Left kidney (tissue), 8 donors: ENCODE measurements around the gene RPE. TPM values are rescaled to one million over a fixed set of nuclear protein-coding genes. Genes with fewer than 3 reads are reported as not detected.

Source experiments
- DNase-seq: peaks from one replicate; pipeline ENCODE4 v3.0.0-alpha.2; 2013
- long read RNA-seq, 8 donors: transcript quantifications; one replicate each; lab custom pipeline, GENCODE V29; 2026
- polyA plus RNA-seq: library from polyadenylated mRNA; unstranded; fragments of 120-200 nt; gene quantifications from one replicate; pipeline ENCODE4 v1.2.1, GENCODE V29; 2013; ENCODE audit not compliant: insufficient read length

RPE gene
- 67.2 TPM for polyA plus RNA-seq
- long read RNA-seq, donor 1, transcript RPE-202 (6 exons, 2,569 nt) = major isoform, 26 of 29 reads
- long read RNA-seq, donor 1, partial matches to known transcripts = 0 of 29 reads
- long read RNA-seq, donor 1, other reads (novel, unspliced or antisense) = 0 of 29 reads
- long read RNA-seq, donor 2, transcript RPE-202 (6 exons, 2,569 nt) = major isoform, 21 of 41 reads
- long read RNA-seq, donor 2, partial matches to known transcripts = 8 of 41 reads
- long read RNA-seq, donor 2, other reads (novel, unspliced or antisense) = 6 of 41 reads
- long read RNA-seq, donor 3, transcript RPE-202 (6 exons, 2,569 nt) = major isoform, 9 of 11 reads
- long read RNA-seq, donor 3, partial matches to known transcripts = 0 of 11 reads
- long read RNA-seq, donor 3, other reads (novel, unspliced or antisense) = 0 of 11 reads
- long read RNA-seq, donor 4 = 0 reads
- long read RNA-seq, donor 5, transcript RPE-202 (6 exons, 2,569 nt) = major isoform, 24 of 25 reads
- long read RNA-seq, donor 5, partial matches to known transcripts = 0 of 25 reads
- long read RNA-seq, donor 5, other reads (novel, unspliced or antisense) = 0 of 25 reads
- long read RNA-seq, donor 6, transcript RPE-202 (6 exons, 2,569 nt) = major isoform, 18 of 20 reads
- long read RNA-seq, donor 6, partial matches to known transcripts = 0 of 20 reads
- long read RNA-seq, donor 6, other reads (novel, unspliced or antisense) = 0 of 20 reads
- long read RNA-seq, donor 7, transcript RPE-202 (6 exons, 2,569 nt) = major isoform, 15 of 43 reads
- long read RNA-seq, donor 7, partial matches to known transcripts = 21 of 43 reads
- long read RNA-seq, donor 7, other reads (novel, unspliced or antisense) = 0 of 43 reads
- long read RNA-seq, donor 8, transcript RPE-202 (6 exons, 2,569 nt) = major isoform, 9 of 18 reads
- long read RNA-seq, donor 8, partial matches to known transcripts = 6 of 18 reads
- long read RNA-seq, donor 8, other reads (novel, unspliced or antisense) = 0 of 18 reads

GRCh38 chr2:210002158-210003157 is at the start of gene RPE:
TSS of gene RPE (plus strand) at chr2:210002638. CDS start at chr2:210002662, 24 bp downstream.
- peak; percentile 95 for DNase-seq

DNA sequence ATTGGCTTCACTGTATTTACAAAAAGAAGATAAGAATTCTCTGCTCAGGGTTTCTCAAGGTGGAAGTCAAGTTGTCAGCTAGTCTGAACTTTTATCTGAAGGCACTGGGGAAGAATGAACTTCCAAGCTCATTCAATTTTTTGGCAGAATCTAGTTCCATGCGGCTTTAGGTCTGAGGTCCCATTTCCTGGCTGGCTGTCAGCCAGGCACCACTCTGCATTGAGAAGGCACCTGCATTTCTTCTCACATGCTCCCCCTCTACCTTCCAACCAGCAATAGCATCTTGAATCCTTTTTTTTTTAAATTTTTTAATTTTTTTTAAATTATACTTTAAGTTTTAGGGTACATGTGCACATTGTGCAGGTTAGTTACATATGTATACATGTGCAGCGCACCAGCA is 46.2 kb upstream of the RPE start:
- DNase-seq = no peak

DNA sequence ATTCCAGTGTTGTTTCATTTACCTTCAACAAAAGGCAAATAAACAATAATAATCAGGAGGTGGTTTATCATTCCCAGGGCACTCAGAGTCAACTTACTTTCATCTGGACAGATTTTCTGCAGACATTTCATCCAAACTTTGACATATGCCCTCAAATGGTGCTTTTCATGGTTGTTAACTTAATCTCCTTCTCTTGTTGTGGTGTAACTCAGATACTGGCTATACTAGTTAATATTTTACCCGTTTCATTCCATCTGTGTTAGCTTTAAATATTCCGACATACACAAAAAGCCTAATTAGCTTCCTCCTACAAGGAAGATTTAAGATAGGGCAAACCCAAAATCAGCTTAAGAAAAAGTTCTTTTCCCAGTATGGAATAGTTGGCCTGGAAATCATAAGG is 44.4 kb upstream of the RPE start:
- no peak for DNase-seq

DNA sequence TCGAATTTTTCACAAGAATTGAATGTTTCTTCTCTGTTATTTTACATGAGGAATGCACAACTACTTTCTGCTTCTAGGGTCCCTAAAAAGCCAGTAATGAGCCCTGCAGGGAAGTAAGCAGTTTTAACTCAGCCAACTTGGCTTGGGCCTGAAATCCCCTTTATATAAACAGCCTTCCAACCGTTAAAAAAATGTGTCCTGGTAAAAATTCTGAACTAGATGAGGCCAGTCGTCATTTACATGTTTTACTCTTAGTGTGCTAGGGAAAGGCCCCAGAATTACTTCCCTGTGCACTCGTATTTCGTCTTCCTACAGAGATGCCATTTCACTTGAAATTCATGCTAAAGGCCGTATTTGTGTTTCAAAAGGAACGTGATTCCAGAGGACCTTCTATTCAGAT is 42.4 kb upstream of the RPE start:
- no peak for DNase-seq

DNA sequence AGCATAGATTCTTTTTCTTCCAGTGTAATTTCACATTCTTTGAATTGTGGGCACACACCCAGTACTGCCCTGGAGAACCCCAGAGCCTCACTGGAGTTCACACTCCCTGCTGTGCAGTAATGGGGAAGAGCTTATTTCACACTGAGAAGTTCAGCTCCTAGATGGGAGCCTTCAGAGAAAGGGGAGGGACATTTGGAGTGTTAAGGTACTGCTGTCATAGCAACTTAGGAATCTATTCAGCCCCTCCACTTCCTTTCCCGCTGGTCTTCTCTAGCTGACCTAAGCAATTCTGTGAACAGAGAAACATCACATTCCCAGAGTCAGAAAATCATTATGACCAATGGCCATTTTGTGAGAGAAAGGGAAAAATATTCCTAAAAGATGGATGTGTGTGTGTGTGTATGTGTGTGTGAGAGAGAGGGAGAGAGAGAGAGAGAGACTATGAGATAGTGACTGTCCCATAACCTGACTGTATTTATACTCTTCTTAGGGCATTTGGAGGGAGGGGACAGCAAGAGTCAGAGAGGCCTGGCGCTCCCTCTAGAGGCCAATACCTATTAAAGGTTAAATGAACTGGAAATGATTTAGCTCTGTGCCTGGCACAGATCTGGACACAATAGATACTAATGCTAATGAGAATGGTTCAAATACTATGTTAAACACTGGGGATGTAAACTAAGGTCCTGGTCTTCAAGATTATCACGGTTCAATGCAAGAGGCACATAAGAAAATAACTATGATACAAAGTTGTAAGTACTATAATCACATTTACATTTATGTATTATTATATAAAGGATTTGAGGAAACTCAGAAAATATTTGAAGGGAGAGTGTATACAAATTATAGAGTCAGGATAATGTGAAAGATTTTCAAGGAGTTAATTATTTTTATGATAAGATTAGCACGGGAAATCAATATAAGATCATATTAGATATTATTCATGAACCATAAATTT is 41.5 kb upstream of the RPE start:
- DNase-seq = peak; percentile 52

DNA sequence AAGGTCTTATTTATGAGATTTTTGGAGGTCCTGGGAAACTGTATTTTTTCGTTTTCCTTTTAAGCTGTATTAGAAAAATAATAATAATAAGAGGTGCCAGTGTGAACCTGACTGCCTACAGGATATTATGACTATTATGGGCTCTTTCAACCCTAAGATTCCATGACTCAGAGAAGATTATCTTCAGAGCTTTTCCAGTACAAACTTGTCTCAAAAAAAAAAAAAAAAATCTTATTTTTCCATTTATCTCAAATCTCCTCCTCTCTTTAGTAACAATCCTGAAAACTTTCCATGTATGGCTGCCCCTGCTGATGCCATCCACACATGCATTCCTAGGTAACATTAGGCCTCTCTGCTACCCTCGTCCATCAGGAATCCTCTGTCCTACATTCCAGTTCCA is 36.7 kb upstream of the RPE start:
- no peak for DNase-seq

- no peak for DNase-seq
Observed at GRCh38 chr2:209969692-209970091, 32.7 kb upstream of the RPE start.

- DNase-seq = no peak
Observed at GRCh38 chr2:209970271-209970670, 32.2 kb upstream of the RPE start.

GRCh38 chr2:209970711-209971110 is 31.7 kb upstream of the RPE start:
- DNase-seq = no peak

DNA sequence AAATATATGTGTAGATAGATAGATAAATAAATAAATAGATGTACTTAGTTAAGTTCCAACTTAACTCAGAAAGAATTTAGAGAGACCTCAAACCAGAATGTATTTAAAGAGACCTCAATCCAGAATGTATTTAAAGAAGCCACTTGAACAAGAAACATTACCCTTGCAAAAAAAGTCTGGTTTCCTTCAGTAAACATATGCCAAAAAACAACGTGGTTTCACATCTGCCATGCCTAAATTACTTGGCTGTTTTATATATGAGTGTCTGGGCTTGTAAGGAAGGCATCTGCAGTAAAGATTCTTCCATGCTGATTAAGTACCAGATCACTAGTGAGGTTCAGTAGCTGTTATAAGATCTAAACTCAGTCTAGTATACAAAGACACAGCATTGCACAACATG is 29.1 kb upstream of the RPE start:
- no peak for DNase-seq

GRCh38 chr2:209974576-209974975 is 27.9 kb upstream of the RPE start:
- no peak for DNase-seq

- no peak for DNase-seq
Observed at GRCh38 chr2:209976698-209977385, 25.6 kb upstream of the RPE start.

GRCh38 chr2:209977386-209978239 is 24.8 kb upstream of the RPE start:
- DNase-seq = peak; percentile 35

- no peak for DNase-seq
Observed at GRCh38 chr2:209984291-209984690, 18.1 kb upstream of the RPE start.

- DNase-seq = no peak
Observed at GRCh38 chr2:209985874-209986273, 16.6 kb upstream of the RPE start.

DNA sequence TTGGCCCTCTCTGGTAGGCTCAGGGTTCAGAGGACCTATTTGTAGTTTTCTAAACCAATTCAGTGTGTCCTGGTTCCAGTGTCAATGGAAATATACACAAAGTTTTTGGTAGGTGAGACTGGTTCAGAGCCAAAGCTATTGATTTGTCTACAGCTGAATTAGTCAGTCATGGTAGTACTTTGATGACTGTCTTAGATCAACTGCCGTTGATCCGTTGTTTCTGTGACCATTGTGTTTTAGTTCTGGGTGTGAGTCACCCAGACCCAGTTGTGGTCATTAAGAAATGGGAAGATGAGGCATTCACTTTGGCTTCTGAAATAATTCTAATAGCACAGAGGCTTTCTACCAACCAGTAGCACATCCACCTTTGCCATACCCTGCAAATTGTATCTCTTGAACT is 16.0 kb upstream of the RPE start:
- DNase-seq = no peak

GRCh38 chr2:209988010-209988409 is 14.4 kb upstream of the RPE start:
- no peak for DNase-seq

GRCh38 chr2:209990838-209991237 is 11.6 kb upstream of the RPE start:
- no peak for DNase-seq

GRCh38 chr2:209993968-209994367 is 8.5 kb upstream of the RPE start:
- no peak for DNase-seq
